ENCODE data around the gene INPP4B. TPM values are rescaled to one million over a fixed set of nuclear protein-coding genes. Genes with fewer than 3 reads are reported as not detected.

Gene INPP4B
- total and polyA plus RNA-seq, 2 donors (not counting 1 experiment from before 2014, with no cell fraction given): 19.7 to 22.2 TPM

DNA sequence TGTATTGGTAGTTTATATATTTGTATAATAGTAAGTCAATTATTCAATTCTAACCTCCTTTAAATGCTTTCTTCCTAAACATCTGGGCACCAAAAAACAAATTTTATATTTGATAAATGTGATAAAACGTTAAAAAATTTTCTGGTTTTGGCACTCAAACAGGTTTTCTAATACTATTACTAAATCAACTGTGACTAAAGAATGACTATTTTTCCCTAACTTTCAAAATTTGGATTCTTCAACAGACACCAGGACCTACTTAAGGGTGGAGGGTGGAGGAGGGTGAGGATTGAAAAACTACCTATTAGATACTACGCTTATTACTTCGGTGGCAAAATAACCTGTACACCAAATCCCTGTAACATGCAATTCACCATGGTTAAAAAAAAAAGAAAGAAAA lies 654.2 kb downstream of the INPP4B start:
- H3K27me3 ChIP-seq (ENCODE audit: control insufficient read depth, insufficient read depth, low read length): no peaks in the 10 kb centered on the region
- no peak overlapping the region for H3K27ac ChIP-seq (ENCODE audit: insufficient read depth, low read length)
- no peaks in the 10 kb centered on the region for H3K4me1 ChIP-seq (ENCODE audit: control insufficient read depth, extremely low read depth, insufficient read depth, low read length)
- H3K4me3 ChIP-seq (replicated peaks in 1 of 4; ENCODE audit: control extremely low read depth in 1 of 4, insufficient read depth in 1 of 4, low read depth in 3 of 4, low read length in 4 of 4): no peak overlapping the region
- no peaks in the 10 kb centered on the region for H4K20me1 ChIP-seq (ENCODE audit: control insufficient read depth, extremely low read depth, insufficient read depth, low read length)
- H3K36me3 ChIP-seq (ENCODE audit: control insufficient read depth, insufficient read depth, low read length): peaks cover 1% of the 10 kb centered on the region
- H3K79me2 ChIP-seq (ENCODE audit: control insufficient read depth, insufficient read depth, low read length): no peaks in the 10 kb centered on the region
- no peak overlapping the region for H3K4me2 ChIP-seq (ENCODE audit: extremely low read depth, insufficient read depth, low read length)
- H3K9ac ChIP-seq (ENCODE audit: insufficient read depth, low read length): no peak overlapping the region
- H2AFZ ChIP-seq (ENCODE audit: low read length): no peak overlapping the region
- TF ChIP-seq, protein P1, sequence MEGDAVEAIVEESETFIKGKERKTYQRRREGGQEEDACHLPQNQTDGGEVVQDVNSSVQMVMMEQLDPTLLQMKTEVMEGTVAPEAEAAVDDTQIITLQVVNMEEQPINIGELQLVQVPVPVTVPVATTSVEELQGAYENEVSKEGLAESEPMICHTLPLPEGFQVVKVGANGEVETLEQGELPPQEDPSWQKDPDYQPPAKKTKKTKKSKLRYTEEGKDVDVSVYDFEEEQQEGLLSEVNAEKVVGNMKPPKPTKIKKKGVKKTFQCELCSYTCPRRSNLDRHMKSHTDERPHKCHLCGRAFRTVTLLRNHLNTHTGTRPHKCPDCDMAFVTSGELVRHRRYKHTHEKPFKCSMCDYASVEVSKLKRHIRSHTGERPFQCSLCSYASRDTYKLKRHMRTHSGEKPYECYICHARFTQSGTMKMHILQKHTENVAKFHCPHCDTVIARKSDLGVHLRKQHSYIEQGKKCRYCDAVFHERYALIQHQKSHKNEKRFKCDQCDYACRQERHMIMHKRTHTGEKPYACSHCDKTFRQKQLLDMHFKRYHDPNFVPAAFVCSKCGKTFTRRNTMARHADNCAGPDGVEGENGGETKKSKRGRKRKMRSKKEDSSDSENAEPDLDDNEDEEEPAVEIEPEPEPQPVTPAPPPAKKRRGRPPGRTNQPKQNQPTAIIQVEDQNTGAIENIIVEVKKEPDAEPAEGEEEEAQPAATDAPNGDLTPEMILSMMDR (conservative IDR thresholded peaks at IDR 0.05 in 1 of 2, IDR thresholded peaks at IDR 0.05 in 1 of 2; ENCODE audit: low read depth in 1 of 2, low read length in 2 of 2): no peak
- no peak for TF ChIP-seq EZH2 (IDR thresholded peaks at IDR 0.05; ENCODE audit: low read length, missing control alignments)
- no peaks in the 10 kb centered on the region for H3K9me3 ChIP-seq (ENCODE audit: control insufficient read depth, insufficient read depth, low read depth, low read length)
- DNase-seq (ENCODE audit: low read depth in 2 of 2): no peak

DNA sequence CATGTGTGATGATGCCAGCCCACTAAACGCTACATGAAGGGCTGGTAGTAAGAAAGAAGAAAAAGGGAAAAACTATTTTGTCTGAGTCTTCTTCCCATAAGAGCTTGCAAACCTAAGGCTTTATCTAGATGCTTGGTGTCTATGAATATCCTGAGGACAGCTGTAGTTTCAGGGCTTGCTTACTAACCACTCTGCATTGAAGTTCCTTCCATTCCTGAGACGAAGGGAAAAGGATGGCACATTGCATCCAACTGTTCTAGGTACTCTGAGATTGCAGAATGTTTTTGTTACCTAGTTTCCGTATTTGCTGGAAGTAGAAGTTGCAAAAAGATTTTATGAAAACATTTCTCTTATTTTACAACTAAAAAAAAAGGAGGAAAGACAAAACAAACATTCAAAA lies 665.1 kb downstream of the INPP4B start:
- TF ChIP-seq, protein P1 (conservative IDR thresholded peaks at IDR 0.05 in 1 of 2, IDR thresholded peaks at IDR 0.05 in 1 of 2; ENCODE audit: low read depth in 1 of 2, low read length in 2 of 2): no peak
- no peak for TF ChIP-seq EZH2 (IDR thresholded peaks at IDR 0.05; ENCODE audit: low read length, missing control alignments)
- Histone ChIP-seq H3K27me3 (ENCODE audit: control insufficient read depth, insufficient read depth, low read length) (no peaks in the 10 kb centered on the region), H4K20me1 (ENCODE audit: control insufficient read depth, extremely low read depth, insufficient read depth, low read length) (no peaks in the 10 kb centered on the region), H3K36me3 (ENCODE audit: control insufficient read depth, insufficient read depth, low read length) (no peaks in the 10 kb centered on the region), H2AFZ (ENCODE audit: low read length) (no peak overlapping the region), H3K27ac (ENCODE audit: insufficient read depth, low read length) (no peak overlapping the region), H3K4me2 (ENCODE audit: extremely low read depth, insufficient read depth, low read length) (no peak overlapping the region), H3K4me1 (ENCODE audit: control insufficient read depth, extremely low read depth, insufficient read depth, low read length) (no peaks in the 10 kb centered on the region), H3K4me3 (replicated peaks in 1 of 4; ENCODE audit: control extremely low read depth in 1 of 4, insufficient read depth in 1 of 4, low read depth in 3 of 4, low read length in 4 of 4) (no peak overlapping the region), H3K79me2 (ENCODE audit: control insufficient read depth, insufficient read depth, low read length) (no peaks in the 10 kb centered on the region), H3K9me3 (ENCODE audit: control insufficient read depth, insufficient read depth, low read depth, low read length) (no peaks in the 10 kb centered on the region), H3K9ac (ENCODE audit: insufficient read depth, low read length) (no peak overlapping the region)
- no peak for DNase-seq (ENCODE audit: low read depth in 2 of 2)

DNA sequence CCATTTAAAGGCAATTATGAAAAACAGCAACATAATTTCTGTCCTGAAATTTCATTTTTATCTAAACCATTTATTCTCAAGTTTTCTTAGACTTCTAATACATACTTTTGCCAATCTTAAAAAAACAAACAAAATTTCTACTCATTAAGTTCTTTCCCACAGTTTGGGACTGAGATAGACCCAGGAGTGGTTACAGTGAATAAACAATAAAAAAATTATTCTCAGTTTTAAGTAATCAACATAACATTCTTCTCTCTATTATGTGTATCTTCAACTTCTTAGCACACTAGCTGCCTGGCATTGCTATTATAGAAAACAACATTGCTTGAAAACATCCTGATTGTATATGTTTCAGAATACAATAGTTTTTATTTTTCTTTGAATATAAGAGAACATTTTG lies 676.9 kb downstream of the INPP4B start:
- no peak overlapping the region for H3K9ac ChIP-seq (ENCODE audit: insufficient read depth, low read length)
- TF ChIP-seq, protein P1 (conservative IDR thresholded peaks at IDR 0.05 in 1 of 2, IDR thresholded peaks at IDR 0.05 in 1 of 2; ENCODE audit: low read depth in 1 of 2, low read length in 2 of 2): no peak
- no peak for TF ChIP-seq EZH2 (IDR thresholded peaks at IDR 0.05; ENCODE audit: low read length, missing control alignments)
- H3K4me3 ChIP-seq (replicated peaks in 1 of 4; ENCODE audit: control extremely low read depth in 1 of 4, insufficient read depth in 1 of 4, low read depth in 3 of 4, low read length in 4 of 4): no peak overlapping the region
- no peaks in the 10 kb centered on the region for H3K9me3 ChIP-seq (ENCODE audit: control insufficient read depth, insufficient read depth, low read depth, low read length)
- H3K36me3 ChIP-seq (ENCODE audit: control insufficient read depth, insufficient read depth, low read length): no peaks in the 10 kb centered on the region
- H3K4me1 ChIP-seq (ENCODE audit: control insufficient read depth, extremely low read depth, insufficient read depth, low read length): no peaks in the 10 kb centered on the region
- H2AFZ ChIP-seq (ENCODE audit: low read length): no peak overlapping the region
- no peaks in the 10 kb centered on the region for H3K79me2 ChIP-seq (ENCODE audit: control insufficient read depth, insufficient read depth, low read length)
- no peak overlapping the region for H3K4me2 ChIP-seq (ENCODE audit: extremely low read depth, insufficient read depth, low read length)
- no peak for DNase-seq (ENCODE audit: low read depth in 2 of 2)
- no peaks in the 10 kb centered on the region for H3K27me3 ChIP-seq (ENCODE audit: control insufficient read depth, insufficient read depth, low read length)
- no peak overlapping the region for H3K27ac ChIP-seq (ENCODE audit: insufficient read depth, low read length)
- no peaks in the 10 kb centered on the region for H4K20me1 ChIP-seq (ENCODE audit: control insufficient read depth, extremely low read depth, insufficient read depth, low read length)

Data from fibroblast of lung (primary cell).